Progenitor cell of endocrine pancreas (in vitro differentiated cells): ENCODE data around the gene KIF1C. TPM values are rescaled to one million over a fixed set of nuclear protein-coding genes. Genes with fewer than 3 reads are reported as not detected.

Experiments
- DNase-seq: peaks from one replicate; pipeline ENCODE4 v3.0.0; 2021; ENCODE audit warnings: low spot score; ENCODE audit not compliant: unreplicated experiment
- H3K27ac Mint-ChIP-seq: 2 replicates; pipeline ENCODE4 v1.8.0; 2021; ENCODE audit warnings: mild to moderate bottlenecking, moderate library complexity, mixed read lengths
- H3K27me3 Mint-ChIP-seq: 2 replicates; pipeline ENCODE4 v1.8.0; 2021; ENCODE audit warnings: mixed read lengths
- H3K36me3 Mint-ChIP-seq: 2 replicates; pipeline ENCODE4 v1.8.0; 2022; ENCODE audit warnings: mixed read lengths; ENCODE audit not compliant: insufficient read depth
- H3K4me1 Mint-ChIP-seq: 2 replicates; pipeline ENCODE4 v1.8.0; 2021; ENCODE audit warnings: low read depth, mixed read lengths
- H3K4me3 Mint-ChIP-seq: 2 replicates; pipeline ENCODE4 v1.8.0; 2021; ENCODE audit warnings: low read depth, mild to moderate bottlenecking, moderate library complexity, mixed read lengths
- H3K9me3 Mint-ChIP-seq: 2 replicates; pipeline ENCODE4 v1.8.0; 2021; ENCODE audit warnings: low read depth, mixed read lengths
- total RNA-seq: library from RNA; stranded (reverse); gene quantifications from 2 replicates; pipeline ENCODE4 v1.2.1, GENCODE V29; 2021
- TF ChIP-seq, protein P1 (sequence below): fragments of 200-600 bp; sonication (generic); IDR thresholded peaks from one replicate; pipeline ENCODE4 v1.5.0; 2021; ENCODE audit warnings: antibody characterized with exemption, mild to moderate bottlenecking; ENCODE audit not compliant: unreplicated experiment

Gene KIF1C
- total RNA-seq, 1 donor from 2014 or later = 104 TPM

- Mint-ChIP-seq H3K4me3 (no peak within 1 kb of the TSS), H3K4me1 (peaks cover 2% of the 10 kb centered on the region), H3K27ac (no peak within 1 kb of the TSS), H3K9me3 (peaks cover 3% of the 10 kb centered on the region), H3K27me3 (peaks cover 26% of the 10 kb centered on the region), H3K36me3 (no peaks in the 10 kb centered on the region)
- TF ChIP-seq, protein P1, sequence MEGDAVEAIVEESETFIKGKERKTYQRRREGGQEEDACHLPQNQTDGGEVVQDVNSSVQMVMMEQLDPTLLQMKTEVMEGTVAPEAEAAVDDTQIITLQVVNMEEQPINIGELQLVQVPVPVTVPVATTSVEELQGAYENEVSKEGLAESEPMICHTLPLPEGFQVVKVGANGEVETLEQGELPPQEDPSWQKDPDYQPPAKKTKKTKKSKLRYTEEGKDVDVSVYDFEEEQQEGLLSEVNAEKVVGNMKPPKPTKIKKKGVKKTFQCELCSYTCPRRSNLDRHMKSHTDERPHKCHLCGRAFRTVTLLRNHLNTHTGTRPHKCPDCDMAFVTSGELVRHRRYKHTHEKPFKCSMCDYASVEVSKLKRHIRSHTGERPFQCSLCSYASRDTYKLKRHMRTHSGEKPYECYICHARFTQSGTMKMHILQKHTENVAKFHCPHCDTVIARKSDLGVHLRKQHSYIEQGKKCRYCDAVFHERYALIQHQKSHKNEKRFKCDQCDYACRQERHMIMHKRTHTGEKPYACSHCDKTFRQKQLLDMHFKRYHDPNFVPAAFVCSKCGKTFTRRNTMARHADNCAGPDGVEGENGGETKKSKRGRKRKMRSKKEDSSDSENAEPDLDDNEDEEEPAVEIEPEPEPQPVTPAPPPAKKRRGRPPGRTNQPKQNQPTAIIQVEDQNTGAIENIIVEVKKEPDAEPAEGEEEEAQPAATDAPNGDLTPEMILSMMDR = peak; percentile 7
- no peak for DNase-seq
Measured at GRCh38 chr17:5035315-5035714, 37.6 kb downstream of the KIF1C start, which contains the start of gene SLC52A1. TSS of gene SLC52A1 (minus strand) at chr17:5035426. CDS start at chr17:5034606, 820 bp downstream.

DNA sequence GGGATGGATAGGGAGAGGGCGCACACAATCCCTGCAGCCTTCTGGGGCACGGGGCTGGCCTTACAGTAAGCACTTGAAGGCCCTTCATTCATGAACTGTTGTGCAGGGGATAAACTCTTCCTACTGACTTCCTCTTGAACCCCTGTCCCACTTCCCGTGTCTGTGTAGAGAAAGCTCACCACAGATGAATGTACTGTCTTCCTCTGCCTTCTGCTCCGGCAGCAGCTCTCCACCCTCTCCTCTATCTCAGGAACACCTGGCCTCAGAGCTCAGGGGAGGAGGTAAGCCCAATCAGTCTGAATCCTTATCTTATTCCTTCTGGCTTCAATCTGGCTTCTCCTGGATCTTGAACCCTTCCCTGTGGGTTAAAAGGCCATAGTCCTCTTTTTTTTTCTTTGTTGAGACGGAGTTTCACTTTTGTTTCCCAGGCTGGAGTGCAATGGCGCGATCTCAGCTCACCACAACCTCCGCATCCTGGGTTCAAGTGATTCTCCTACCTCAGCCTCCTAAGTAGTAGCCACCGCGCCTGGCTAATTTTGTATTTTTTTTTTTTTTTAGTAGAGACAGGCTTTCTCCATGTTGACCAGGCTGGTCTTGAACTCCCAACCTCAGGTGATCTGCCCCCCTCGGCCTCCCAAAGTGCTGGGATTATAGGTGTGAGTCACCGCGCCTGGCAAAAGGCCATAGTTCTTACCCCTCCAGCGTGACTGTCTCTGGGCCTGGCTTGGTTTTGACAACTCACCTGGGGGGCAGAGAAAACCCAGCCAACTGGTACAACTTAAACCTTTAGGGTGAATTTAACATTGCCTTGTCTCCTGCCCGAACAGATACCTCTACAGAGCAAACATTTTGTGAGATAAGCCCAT lies 44.6 kb downstream of the KIF1C start:
- no peaks in the 10 kb centered on the region for H3K36me3 Mint-ChIP-seq
- peaks cover 6% of the 10 kb centered on the region for H3K27me3 Mint-ChIP-seq
- no peak for DNase-seq
- TF ChIP-seq, protein P1 = no peak
- peak overlapping the region; percentile 76 for H3K27ac Mint-ChIP-seq
- no peak overlapping the region for H3K4me3 Mint-ChIP-seq
- no peaks in the 10 kb centered on the region for H3K4me1 Mint-ChIP-seq
- H3K9me3 Mint-ChIP-seq = peaks cover 3% of the 10 kb centered on the region

DNA sequence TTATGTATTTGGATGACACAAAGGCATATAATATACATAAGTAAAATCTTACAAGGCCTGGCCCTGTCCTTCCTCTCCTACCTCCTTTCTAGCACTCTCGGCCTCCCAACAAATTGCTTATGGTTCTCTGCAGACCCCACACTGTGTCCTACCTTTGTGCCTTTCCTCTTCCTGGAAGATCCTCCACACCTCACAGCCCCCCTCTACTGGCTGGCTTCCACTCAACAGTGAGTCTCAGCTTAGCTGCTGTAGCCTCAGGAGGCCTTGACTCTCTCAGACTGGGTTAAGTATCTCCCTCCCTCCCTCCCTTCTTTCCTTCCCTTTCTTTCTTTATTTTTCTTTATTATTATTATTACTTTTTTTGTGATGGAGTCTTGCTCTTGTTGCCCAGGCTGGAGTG lies 45.8 kb downstream of the KIF1C start:
- H3K4me3 Mint-ChIP-seq = no peak overlapping the region
- H3K27me3 Mint-ChIP-seq = peaks cover 6% of the 10 kb centered on the region
- H3K36me3 Mint-ChIP-seq = no peaks in the 10 kb centered on the region
- no peaks in the 10 kb centered on the region for H3K4me1 Mint-ChIP-seq
- TF ChIP-seq, protein P1 = no peak
- DNase-seq = no peak
- no peak overlapping the region for H3K27ac Mint-ChIP-seq
- peaks cover 3% of the 10 kb centered on the region for H3K9me3 Mint-ChIP-seq

DNA sequence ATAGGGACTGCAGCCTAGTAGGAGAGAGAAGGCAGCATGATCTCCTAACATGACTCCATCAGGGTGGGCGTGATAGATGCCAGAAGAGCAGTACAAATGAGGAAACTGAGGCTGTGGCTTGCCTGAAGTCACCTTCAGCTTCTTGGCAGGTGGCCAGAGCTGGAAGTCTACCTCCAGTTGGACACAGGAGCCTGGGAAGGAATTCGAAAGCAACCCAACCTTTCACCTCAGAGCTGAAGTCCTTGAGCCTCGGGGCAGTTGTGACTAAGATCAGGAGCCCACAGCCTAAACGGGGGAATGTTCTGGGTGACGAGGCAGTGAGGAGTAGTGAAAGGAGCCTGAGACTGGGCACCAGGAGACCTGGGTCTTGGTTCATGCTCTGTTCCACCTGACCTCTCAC lies 46.9 kb downstream of the KIF1C start:
- Mint-ChIP-seq H3K27ac (no peak overlapping the region), H3K36me3 (no peaks in the 10 kb centered on the region), H3K4me1 (no peaks in the 10 kb centered on the region), H3K9me3 (peaks cover 3% of the 10 kb centered on the region), H3K4me3 (no peak overlapping the region), H3K27me3 (peaks cover 6% of the 10 kb centered on the region)
- TF ChIP-seq, protein P1 = no peak
- no peak for DNase-seq

GRCh38 chr17:5045496-5045895 lies 47.7 kb downstream of the KIF1C start:
- Mint-ChIP-seq H3K36me3 (no peaks in the 10 kb centered on the region), H3K9me3 (no peaks in the 10 kb centered on the region), H3K4me3 (no peak overlapping the region), H3K27me3 (peaks cover 3% of the 10 kb centered on the region), H3K4me1 (no peaks in the 10 kb centered on the region), H3K27ac (no peak overlapping the region)
- no peak for DNase-seq
- TF ChIP-seq, protein P1 = no peak
